CD4-positive, CD25-positive, alpha-beta regulatory T cell (primary cell): ENCODE measurements around the gene CYB561A3. TPM values are rescaled to one million over a fixed set of nuclear protein-coding genes. Genes with fewer than 3 reads are reported as not detected.

Experiments
- ATAC-seq, 2 donors: fragments of 150-1000 bp; cut with Tn5 transposase; one replicate each; pipeline ENCODE4 v1.10.0; 2021; ENCODE audit warnings: low read depth in 2 of 2, moderate number of reproducible peaks in 2 of 2, moderate library complexity in 1 of 2
- DNase-seq, 3 donors: peaks; one replicate each; pipeline versions ENCODE4 v3.0.0 to v3.0.0-alpha.2; 2012 to 2022; ENCODE audit warnings: mixed read lengths in 1 of 3
- H3K27ac ChIP-seq: one replicate; pipeline ENCODE4 v1.7.0; 2013; ENCODE audit warnings: mild to moderate bottlenecking, low read length; ENCODE audit not compliant: insufficient read depth, poor library complexity, severe bottlenecking
- H3K27me3 ChIP-seq: one replicate; pipeline ENCODE4 v1.7.0; 2013; ENCODE audit warnings: low read length; ENCODE audit not compliant: control insufficient read depth, insufficient read depth
- H3K36me3 ChIP-seq: one replicate; pipeline ENCODE4 v1.7.0; 2013; ENCODE audit warnings: mild to moderate bottlenecking, low read length, moderate library complexity; ENCODE audit not compliant: control insufficient read depth, insufficient read depth
- H3K4me1 ChIP-seq: 2 replicates; pipeline ENCODE4 v1.7.0; 2013; ENCODE audit warnings: mild to moderate bottlenecking, low read length; ENCODE audit not compliant: insufficient read depth, control insufficient read depth, poor library complexity, severe bottlenecking
- H3K4me3 ChIP-seq: one replicate; pipeline ENCODE4 v1.7.0; 2013; ENCODE audit warnings: low read depth, mild to moderate bottlenecking, low read length, moderate library complexity
- H3K9me3 ChIP-seq, 2 experiments: 1 replicate in 1 of 2; 2 replicates in 1 of 2; pipeline ENCODE4 v1.7.0; 2013; ENCODE audit warnings: low read length in 2 of 2, mild to moderate bottlenecking in 1 of 2, moderate library complexity in 1 of 2; ENCODE audit not compliant: control insufficient read depth in 2 of 2
- H3K27ac Mint-ChIP-seq, 3 donors: one replicate each; pipeline ENCODE4 v1.8.0; 2020 to 2022; ENCODE audit warnings: mild to moderate bottlenecking in 3 of 3, mixed read lengths in 3 of 3, moderate library complexity in 2 of 3
- H3K27me3 Mint-ChIP-seq: one replicate; pipeline ENCODE4 v1.8.0; 2022; ENCODE audit warnings: mild to moderate bottlenecking, mixed read lengths
- H3K36me3 Mint-ChIP-seq: one replicate; pipeline ENCODE4 v1.8.0; 2020; ENCODE audit warnings: mixed read lengths
- H3K4me1 Mint-ChIP-seq, 4 donors: one replicate each; pipeline ENCODE4 v1.8.0; 2020 to 2022; ENCODE audit warnings: mixed read lengths in 4 of 4, mild to moderate bottlenecking in 1 of 4
- H3K4me3 Mint-ChIP-seq, 4 donors: one replicate each; pipeline ENCODE4 v1.8.0; 2020 to 2022; ENCODE audit warnings: mild to moderate bottlenecking in 4 of 4, mixed read lengths in 4 of 4, moderate library complexity in 3 of 4
- H3K9me3 Mint-ChIP-seq, 7 donors: one replicate each; pipeline ENCODE4 v1.8.0; 2020 to 2022; ENCODE audit warnings: mixed read lengths in 7 of 7, mild to moderate bottlenecking in 3 of 7, moderate library complexity in 2 of 7
- polyA plus RNA-seq, 4 donors: library from polyadenylated mRNA; unstranded; fragments of 300-500 nt; fragmentation: Illumina TruSeq; gene quantifications; one replicate each; pipeline ENCODE4 v1.2.3, GENCODE V29; 2021
- total RNA-seq: library from RNA; stranded (reverse); gene quantifications from one replicate; pipeline ENCODE4 v1.2.3, GENCODE V29; 2022

The CYB561A3 gene
- total and polyA plus RNA-seq, 5 donors from 2014 or later: 29.5 to 70.2 (median 58.8) TPM

- Histone ChIP-seq H3K4me3 (no peak overlapping the region), H3K27ac (no peak overlapping the region), H3K9me3 (no peaks in the 10 kb centered on the region), H3K27me3 (no peaks in the 10 kb centered on the region), H3K4me1 (no peaks in the 10 kb centered on the region), H3K36me3 (peaks cover 90% of the 10 kb centered on the region)
- H3K4me1 Mint-ChIP-seq: peaks cover 22 to 33% (median 27%) of the 10 kb centered on the region in 4 donors
- H3K4me3 Mint-ChIP-seq: no peak overlapping the region
- H3K9me3 Mint-ChIP-seq: no peaks in the 10 kb centered on the region
- no peaks in the 10 kb centered on the region for H3K27me3 Mint-ChIP-seq
- ATAC-seq (no peak), DNase-seq (no peak)
- peaks cover 59% of the 10 kb centered on the region for H3K36me3 Mint-ChIP-seq
- no peak overlapping the region for H3K27ac Mint-ChIP-seq
These were observed 35.9 kb downstream of the CYB561A3 start for GRCh38 chr11:61325649-61326414.

DNA sequence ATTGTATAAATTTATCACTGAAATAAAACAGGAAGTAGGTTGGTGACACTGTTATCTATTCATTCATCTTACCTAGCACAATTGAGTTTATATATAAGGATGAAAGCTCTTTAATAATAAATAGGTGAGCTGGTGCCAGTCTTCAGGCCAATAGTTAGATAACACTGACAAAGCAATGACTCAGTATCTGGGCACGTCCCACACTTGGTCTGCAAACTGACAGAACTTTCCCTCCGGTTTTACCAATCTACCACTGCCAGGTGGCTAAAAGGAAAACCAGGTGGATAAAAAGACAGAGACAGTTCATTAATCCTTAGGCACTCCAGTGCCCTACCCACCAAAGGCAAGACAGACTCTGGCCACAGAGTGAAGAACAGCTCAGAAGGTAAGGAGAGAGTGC, 46.4 kb downstream of the CYB561A3 start:
- H3K9me3 Mint-ChIP-seq: no peaks in the 10 kb centered on the region
- H3K4me1 ChIP-seq: no peaks in the 10 kb centered on the region
- no peaks in the 10 kb centered on the region for H3K9me3 ChIP-seq
- DNase-seq (no peak), ATAC-seq (no peak)
- H3K4me1 Mint-ChIP-seq: no peaks in the 10 kb centered on the region
- no peak overlapping the region for H3K27ac Mint-ChIP-seq
- no peak overlapping the region for H3K4me3 ChIP-seq
- no peaks in the 10 kb centered on the region for H3K27me3 Mint-ChIP-seq
- peaks cover 38% of the 10 kb centered on the region for H3K36me3 Mint-ChIP-seq
- no peak overlapping the region for H3K27ac ChIP-seq
- no peaks in the 10 kb centered on the region for H3K27me3 ChIP-seq
- H3K4me3 Mint-ChIP-seq: no peak overlapping the region
- H3K36me3 ChIP-seq: peaks cover 83% of the 10 kb centered on the region

DNA sequence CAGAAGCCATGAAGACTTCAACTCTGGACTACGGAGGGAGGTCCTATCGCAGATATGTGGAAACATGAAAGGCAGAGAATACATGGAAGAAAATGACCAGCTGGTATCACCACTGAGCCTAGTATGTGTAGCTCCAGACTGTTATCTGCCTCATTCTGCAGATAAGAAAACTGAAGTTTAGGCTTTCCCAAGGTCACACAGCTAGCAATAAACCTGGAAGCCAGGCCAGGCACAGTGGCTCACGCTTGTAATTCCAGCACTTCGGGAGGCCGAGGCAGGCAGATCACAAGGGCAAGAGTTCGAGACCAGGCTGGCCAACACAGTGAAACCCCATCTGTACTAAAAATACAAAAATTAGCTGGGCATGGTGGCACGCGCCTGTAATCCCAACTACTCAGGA, 50.9 kb downstream of the CYB561A3 start:
- Mint-ChIP-seq H3K4me1 (no peaks in the 10 kb centered on the region), H3K4me3 (no peak overlapping the region)
- peaks cover 96% of the 10 kb centered on the region for H3K36me3 ChIP-seq

GRCh38 chr11:61309739-61310138, 51.9 kb downstream of the CYB561A3 start:
- no peak overlapping the region for H3K4me3 ChIP-seq
- no peaks in the 10 kb centered on the region for H3K9me3 ChIP-seq
- Mint-ChIP-seq H3K27me3 (no peaks in the 10 kb centered on the region), H3K27ac (no peak overlapping the region), H3K36me3 (peaks cover 32% of the 10 kb centered on the region), H3K4me1 (no peaks in the 10 kb centered on the region), H3K4me3 (no peak overlapping the region), H3K9me3 (no peaks in the 10 kb centered on the region)
- peaks cover 99% of the 10 kb centered on the region for H3K36me3 ChIP-seq
- ATAC-seq (no peak), DNase-seq (no peak)
- no peak overlapping the region for H3K27ac ChIP-seq
- H3K4me1 ChIP-seq: no peaks in the 10 kb centered on the region
- no peaks in the 10 kb centered on the region for H3K27me3 ChIP-seq

More for the DNA sequence above, 50.9 kb downstream of the CYB561A3 start:
- no peaks in the 10 kb centered on the region for H3K4me1 ChIP-seq
- no peaks in the 10 kb centered on the region for H3K9me3 ChIP-seq
- ATAC-seq: no peak
- DNase-seq: no peak
- H3K4me3 ChIP-seq: no peak overlapping the region
- no peaks in the 10 kb centered on the region for H3K27me3 Mint-ChIP-seq
- H3K36me3 Mint-ChIP-seq: peaks cover 36% of the 10 kb centered on the region
- H3K9me3 Mint-ChIP-seq: no peaks in the 10 kb centered on the region
- no peak overlapping the region for H3K27ac Mint-ChIP-seq
- no peaks in the 10 kb centered on the region for H3K27me3 ChIP-seq
- no peak overlapping the region for H3K27ac ChIP-seq

- Mint-ChIP-seq H3K9me3 (no peaks in the 10 kb centered on the region), H3K27me3 (no peaks in the 10 kb centered on the region), H3K4me3 (no peak overlapping the region), H3K4me1 (no peaks in the 10 kb centered on the region), H3K27ac (no peak overlapping the region), H3K36me3 (peaks cover 30% of the 10 kb centered on the region)
- H3K4me3 ChIP-seq: no peak overlapping the region
- H3K4me1 ChIP-seq: no peaks in the 10 kb centered on the region
- H3K27ac ChIP-seq: no peak overlapping the region
- no peaks in the 10 kb centered on the region for H3K9me3 ChIP-seq
- DNase-seq (no peak), ATAC-seq (no peak)
- H3K27me3 ChIP-seq: no peaks in the 10 kb centered on the region
- H3K36me3 ChIP-seq: peaks cover 98% of the 10 kb centered on the region
These were observed 52.5 kb downstream of the CYB561A3 start for GRCh38 chr11:61309141-61309540.

DNA sequence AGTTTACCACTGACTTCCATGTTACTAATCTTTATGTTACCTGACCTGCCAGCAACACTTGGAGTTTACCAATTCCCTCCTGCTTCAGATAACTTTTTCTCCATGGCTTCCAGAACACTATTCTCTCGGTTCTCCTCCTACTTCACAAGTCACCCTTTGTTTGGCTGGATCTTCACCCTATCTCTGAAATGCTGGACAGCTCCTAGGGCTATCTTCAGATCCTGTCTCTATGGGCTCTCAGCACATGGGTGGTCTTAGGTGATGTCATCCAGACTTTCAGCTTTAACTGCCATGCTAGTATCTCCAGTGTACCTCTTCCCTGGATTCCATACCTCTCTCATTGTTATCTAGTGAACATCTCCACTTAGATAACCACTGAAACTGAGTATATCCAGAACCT, 54.3 kb downstream of the CYB561A3 start:
- no peak overlapping the region for H3K27ac Mint-ChIP-seq
- ATAC-seq: no peak
- Histone ChIP-seq H3K27ac (no peak overlapping the region), H3K27me3 (no peaks in the 10 kb centered on the region), H3K9me3 (no peaks in the 10 kb centered on the region), H3K4me1 (no peaks in the 10 kb centered on the region), H3K4me3 (no peak overlapping the region), H3K36me3 (peaks cover 98% of the 10 kb centered on the region)
- peaks cover 26% of the 10 kb centered on the region for H3K36me3 Mint-ChIP-seq
- H3K27me3 Mint-ChIP-seq: no peaks in the 10 kb centered on the region
- no peak overlapping the region for H3K4me3 Mint-ChIP-seq
- H3K9me3 Mint-ChIP-seq: no peaks in the 10 kb centered on the region
- H3K4me1 Mint-ChIP-seq: no peaks in the 10 kb centered on the region
- no peak for DNase-seq

- no peaks in the 10 kb centered on the region for H3K27me3 ChIP-seq
- no peaks in the 10 kb centered on the region for H3K9me3 ChIP-seq
- H3K36me3 Mint-ChIP-seq: peaks cover 31% of the 10 kb centered on the region
- no peaks in the 10 kb centered on the region for H3K4me1 ChIP-seq
- H3K36me3 ChIP-seq: peaks cover 98% of the 10 kb centered on the region
- no peak overlapping the region for H3K27ac Mint-ChIP-seq
- no peak overlapping the region for H3K27ac ChIP-seq
- H3K4me3 Mint-ChIP-seq: no peak overlapping the region
- no peak overlapping the region for H3K4me3 ChIP-seq
- H3K4me1 Mint-ChIP-seq: no peaks in the 10 kb centered on the region
- H3K9me3 Mint-ChIP-seq: no peaks in the 10 kb centered on the region
- ATAC-seq (no peak), DNase-seq (no peak)
- no peaks in the 10 kb centered on the region for H3K27me3 Mint-ChIP-seq
These were observed 55.5 kb downstream of the CYB561A3 start for GRCh38 chr11:61306221-61306620.

GRCh38 chr11:61305417-61305816, 56.3 kb downstream of the CYB561A3 start:
- H3K27ac ChIP-seq: no peak overlapping the region
- Mint-ChIP-seq H3K9me3 (no peaks in the 10 kb centered on the region), H3K27me3 (no peaks in the 10 kb centered on the region), H3K36me3 (peaks cover 31% of the 10 kb centered on the region), H3K4me1 (no peaks in the 10 kb centered on the region), H3K27ac (peak overlapping the region in 1 of 3 donors; percentile 50), H3K4me3 (no peak overlapping the region)
- DNase-seq (no peak), ATAC-seq (no peak)
- H3K9me3 ChIP-seq: no peaks in the 10 kb centered on the region
- peaks cover 98% of the 10 kb centered on the region for H3K36me3 ChIP-seq
- H3K4me1 ChIP-seq: no peaks in the 10 kb centered on the region
- H3K4me3 ChIP-seq: no peak overlapping the region
- no peaks in the 10 kb centered on the region for H3K27me3 ChIP-seq
